Endodermal cell (in vitro differentiated cells): Measurements from ENCODE around the gene TAF3. TPM values are rescaled to one million over a fixed set of nuclear protein-coding genes. Genes with fewer than 3 reads are reported as not detected.

Source experiments
- DNase-seq: peaks from one replicate; pipeline ENCODE4 v3.0.0-alpha.2; 2017
- H3K27ac ChIP-seq: 2 replicates; pipeline ENCODE4 v1.5.1; 2013; ENCODE audit warnings: mild to moderate bottlenecking, low read depth, low read length, moderate library complexity
- H3K27me3 ChIP-seq: 2 replicates; pipeline ENCODE4 v1.6.1; 2013; ENCODE audit warnings: mild to moderate bottlenecking, low read length, moderate library complexity; ENCODE audit not compliant: insufficient read depth, control insufficient read depth, poor library complexity, severe bottlenecking
- H3K36me3 ChIP-seq: 2 replicates; pipeline ENCODE4 v1.7.0; 2013; ENCODE audit warnings: mild to moderate bottlenecking, low read length, moderate library complexity; ENCODE audit not compliant: control insufficient read depth, insufficient read depth
- H3K4me1 ChIP-seq: one replicate; pipeline ENCODE4 v1.7.0; 2013; ENCODE audit warnings: low read length; ENCODE audit not compliant: control insufficient read depth, insufficient read depth
- H3K4me3 ChIP-seq: 2 replicates; pipeline ENCODE4 v1.5.1; 2013; ENCODE audit warnings: mild to moderate bottlenecking, low read length, moderate library complexity
- H3K9ac ChIP-seq: 2 replicates; pipeline ENCODE4 v1.6.1; 2013; ENCODE audit warnings: mild to moderate bottlenecking, low read length, moderate library complexity; ENCODE audit not compliant: poor library complexity, severe bottlenecking; ENCODE audit errors: extremely low read depth
- H3K9me3 ChIP-seq: 2 replicates; pipeline ENCODE4 v1.6.1; 2013; ENCODE audit warnings: mild to moderate bottlenecking, low read length, moderate library complexity; ENCODE audit not compliant: control insufficient read depth
- H3K27ac Mint-ChIP-seq: 2 replicates; pipeline ENCODE4 v1.8.0; 2020; ENCODE audit warnings: mixed read lengths
- H3K27me3 Mint-ChIP-seq: 2 replicates; pipeline ENCODE4 v1.8.0; 2021; ENCODE audit warnings: mild to moderate bottlenecking, mixed read lengths; ENCODE audit not compliant: insufficient read depth
- H3K36me3 Mint-ChIP-seq: 2 replicates; pipeline ENCODE4 v1.8.0; 2020; ENCODE audit warnings: low read depth, mixed read lengths
- H3K4me1 Mint-ChIP-seq: 2 replicates; pipeline ENCODE4 v1.8.0; 2020; ENCODE audit warnings: mixed read lengths
- H3K4me3 Mint-ChIP-seq: 2 replicates; pipeline ENCODE4 v1.8.0; 2020; ENCODE audit warnings: mild to moderate bottlenecking, moderate library complexity, mixed read lengths
- H3K9me3 Mint-ChIP-seq: 2 replicates; pipeline ENCODE4 v1.8.0; 2020; ENCODE audit warnings: mild to moderate bottlenecking, mixed read lengths
- CTCF ChIP-seq: fragments of 200-600 bp; sonication (generic); conservative IDR thresholded peaks from 2 replicates; pipeline ENCODE4 v1.5.0; 2021; ENCODE audit warnings: antibody characterized with exemption, mild to moderate bottlenecking
- WGBS, 2 experiments: methylation state at CpG; one replicate each; pipeline versions ENCODE4 v1.1.5 to v1.1.7; 2013; ENCODE audit warnings: missing lambda C conversion rate in 2 of 2, mixed read lengths in 1 of 2; ENCODE audit not compliant: insufficient coverage in 1 of 2, insufficient read length in 1 of 2; 5-methylcytosine and 5-hydroxymethylcytosine counted together
- total RNA-seq, 2 donors: library from RNA; stranded (reverse); fragmentation: NEBNext Ultra II Directional in 1 of 2; extraction: Animal tissue kit (Norgen Biotek cat#: 25700) in 1 of 2; gene quantifications; 2 replicates in 1 of 2; 3 replicates in 1 of 2; pipeline ENCODE4 v1.2.1, GENCODE V29; 2021

TAF3 gene
- total RNA-seq, 2 donors from 2014 or later: 9.9 to 10.0 TPM

- no peaks in the 10 kb centered on the region for H3K27me3 Mint-ChIP-seq
- Histone ChIP-seq H3K9me3 (no peaks in the 10 kb centered on the region), H3K36me3 (peaks cover 4% of the 10 kb centered on the region), H3K9ac (peak overlapping the region; percentile 72), H3K4me3 (peak overlapping the region; percentile 87), H3K27me3 (no peaks in the 10 kb centered on the region), H3K27ac (no peak overlapping the region), H3K4me1 (no peaks in the 10 kb centered on the region)
- H3K4me1 Mint-ChIP-seq: peaks cover 37% of the 10 kb centered on the region
- no peaks in the 10 kb centered on the region for H3K36me3 Mint-ChIP-seq
- peak; percentile 65 for DNase-seq
- H3K4me3 Mint-ChIP-seq: peak overlapping the region; percentile 90
- WGBS, 2 experiments: 26% methylated on average over 11 of the region's 12 CpGs; no CpG with 5 or more reads in 1 of the 2 experiments
- H3K27ac Mint-ChIP-seq: peak overlapping the region; percentile 97
- no peak for TF ChIP-seq CTCF
- no peaks in the 10 kb centered on the region for H3K9me3 Mint-ChIP-seq
Observed at GRCh38 chr10:7817576-7817975, 729 bp upstream of the TAF3 start.

GRCh38 chr10:7817984-7818294 lies 366 bp upstream of the TAF3 start:
- 0 to 4% methylated on average over 7 to 10 of the region's 10 CpGs for WGBS, 2 experiments
- Histone ChIP-seq H3K9me3 (no peaks in the 10 kb centered on the region), H3K9ac (peak overlapping the region; percentile 72), H3K36me3 (peaks cover 4% of the 10 kb centered on the region), H3K27ac (no peak overlapping the region), H3K4me1 (no peaks in the 10 kb centered on the region), H3K27me3 (no peaks in the 10 kb centered on the region), H3K4me3 (peak overlapping the region; percentile 87)
- no peak for DNase-seq
- H3K36me3 Mint-ChIP-seq: no peaks in the 10 kb centered on the region
- no peaks in the 10 kb centered on the region for H3K9me3 Mint-ChIP-seq
- peaks cover 37% of the 10 kb centered on the region for H3K4me1 Mint-ChIP-seq
- peak overlapping the region; percentile 97 for H3K27ac Mint-ChIP-seq
- no peaks in the 10 kb centered on the region for H3K27me3 Mint-ChIP-seq
- TF ChIP-seq CTCF: no peak
- H3K4me3 Mint-ChIP-seq: peak overlapping the region; percentile 90

- H3K9me3 ChIP-seq: no peaks in the 10 kb centered on the region
- H3K4me3 Mint-ChIP-seq: peak overlapping the region; percentile 90
- no peaks in the 10 kb centered on the region for H3K27me3 ChIP-seq
- H3K4me1 Mint-ChIP-seq: peaks cover 31% of the 10 kb centered on the region
- H3K27me3 Mint-ChIP-seq: no peaks in the 10 kb centered on the region
- peak overlapping the region; percentile 72 for H3K9ac ChIP-seq
- 1% methylated on average over 15 to 17 of the region's 17 CpGs for WGBS, 2 experiments
- peak overlapping the region; percentile 82 for H3K27ac Mint-ChIP-seq
- TF ChIP-seq CTCF: peak; percentile 46
- H3K36me3 Mint-ChIP-seq: no peaks in the 10 kb centered on the region
- H3K9me3 Mint-ChIP-seq: no peaks in the 10 kb centered on the region
- DNase-seq: peak; percentile 76
- peak overlapping the region; percentile 87 for H3K4me3 ChIP-seq
- no peak overlapping the region for H3K27ac ChIP-seq
- peaks cover 4% of the 10 kb centered on the region for H3K36me3 ChIP-seq
- H3K4me1 ChIP-seq: no peaks in the 10 kb centered on the region
Observed at GRCh38 chr10:7819121-7819460, 786 bp downstream of the TAF3 start.
